CD4-positive, alpha-beta T cell treated with Interleukin-6 at 100 ng/mL for 8 hours (primary cell): ENCODE measurements around the gene MMP17.
"Not testable (repeated sequence)": the region's sequence is repeated elsewhere in the genome, so short reads cannot be mapped to it uniquely, and the experiment has no call there.

Source experiments
- DNase-seq: peaks from one replicate; pipeline ENCODE4 v3.0.0-alpha.2; 2020; ENCODE audit warnings: mixed read lengths, low spot score

The MMP17 gene

GRCh38 chr12:131800594-131801135 is 27.5 kb upstream of the MMP17 start:
- DNase-seq: no peak

- DNase-seq: no peak
Measured at GRCh38 chr12:131801254-131801866, 26.8 kb upstream of the MMP17 start.

- DNase-seq: no peak
Measured at GRCh38 chr12:131803961-131804521, 24.2 kb upstream of the MMP17 start.

- no peak for DNase-seq
Measured at GRCh38 chr12:131805421-131805820, 22.8 kb upstream of the MMP17 start.

- no peak for DNase-seq
Measured at GRCh38 chr12:131806674-131807073, 21.5 kb upstream of the MMP17 start.

GRCh38 chr12:131808744-131809371 is 19.3 kb upstream of the MMP17 start:
- peak; percentile 67 for DNase-seq

GRCh38 chr12:131809476-131810254 is 18.5 kb upstream of the MMP17 start:
- not testable (repeated sequence) for DNase-seq

GRCh38 chr12:131810726-131811125 is 17.5 kb upstream of the MMP17 start:
- DNase-seq: no peak

- no peak for DNase-seq
Measured at GRCh38 chr12:131815131-131815530, 13.1 kb upstream of the MMP17 start.

- no peak for DNase-seq
Measured at GRCh38 chr12:131816495-131816894, 11.7 kb upstream of the MMP17 start.

- no peak for DNase-seq
Measured at GRCh38 chr12:131817241-131817640, 11.0 kb upstream of the MMP17 start.

GRCh38 chr12:131818821-131819585 is 9.2 kb upstream of the MMP17 start:
- no peak for DNase-seq

- no peak for DNase-seq
Measured at GRCh38 chr12:131824450-131824849, 3.7 kb upstream of the MMP17 start.

GRCh38 chr12:131825146-131825892 is 2.9 kb upstream of the MMP17 start:
- DNase-seq: no peak

- no peak for DNase-seq
Measured at GRCh38 chr12:131826097-131826928, 1.9 kb upstream of the MMP17 start.

- no peak for DNase-seq
Measured at GRCh38 chr12:131828671-131829355, 620 bp downstream of the MMP17 start.

GRCh38 chr12:131829356-131829747 is 1.2 kb downstream of the MMP17 start:
- no peak for DNase-seq

GRCh38 chr12:131829791-131830334 is 1.7 kb downstream of the MMP17 start:
- no peak for DNase-seq

- no peak for DNase-seq
Measured at GRCh38 chr12:131830335-131830913, 2.2 kb downstream of the MMP17 start.
